OCI-LY1 (cell line): ENCODE results near the gene TMPRSS5.

Source experiments
- H2AFZ ChIP-seq: fragments of 200-600 bp; sonication (generic), shearing (Covaris generic); 2 replicates; pipeline ENCODE4 v1.6.0; 2014; ENCODE audit warnings: antibody characterized with exemption, mild to moderate bottlenecking, low read length
- H3F3A ChIP-seq: fragments of 200-600 bp; sonication (generic), shearing (Covaris generic); 2 replicates; pipeline ENCODE4 v1.6.0; 2014; ENCODE audit warnings: mild to moderate bottlenecking, antibody characterized with exemption, low read length, moderate library complexity; ENCODE audit not compliant: insufficient read depth
- H3K27ac ChIP-seq: fragments of 200-600 bp; sonication (generic); 2 replicates; pipeline ENCODE4 v1.5.1; 2014; ENCODE audit warnings: low read length, mixed run types, mild to moderate bottlenecking, low read depth; ENCODE audit not compliant: poor library complexity, severe bottlenecking
- H3K27me3 ChIP-seq: fragments of 200-600 bp; sonication (generic); 2 replicates; pipeline ENCODE4 v1.6.0; 2014; ENCODE audit warnings: antibody characterized with exemption, mild to moderate bottlenecking, low read length, moderate library complexity; ENCODE audit not compliant: insufficient read depth
- H3K36me3 ChIP-seq: fragments of 200-600 bp; sonication (generic); 2 replicates; pipeline ENCODE4 v1.6.1; 2014; ENCODE audit warnings: mild to moderate bottlenecking, antibody characterized with exemption, low read length, moderate library complexity, mixed read lengths; ENCODE audit not compliant: insufficient read depth
- H3K4me1 ChIP-seq: fragments of 200-600 bp; sonication (generic); 2 replicates; pipeline ENCODE4 v1.5.1; 2014; ENCODE audit warnings: mild to moderate bottlenecking, low read length, moderate library complexity; ENCODE audit not compliant: insufficient read depth, severe bottlenecking
- H3K4me2 ChIP-seq: fragments of 200-600 bp; sonication (generic), shearing (Covaris generic); 2 replicates; pipeline ENCODE4 v1.6.1; 2014; ENCODE audit warnings: low read length
- H3K4me3 ChIP-seq: fragments of 200-600 bp; sonication (generic); 2 replicates; pipeline ENCODE4 v1.5.1; 2014; ENCODE audit warnings: low read length, low read depth, mild to moderate bottlenecking, mixed read lengths; ENCODE audit not compliant: poor library complexity, severe bottlenecking
- H3K79me2 ChIP-seq: fragments of 200-600 bp; shearing (Covaris generic); 2 replicates; pipeline ENCODE4 v1.6.1; 2016; ENCODE audit warnings: mixed run types, low read length, mixed read lengths; ENCODE audit not compliant: insufficient read depth
- H3K9ac ChIP-seq: fragments of 200-600 bp; sonication (generic), shearing (Covaris generic); 2 replicates; pipeline ENCODE4 v1.6.1; 2014; ENCODE audit warnings: mild to moderate bottlenecking, low read length, mixed read lengths
- H3K9me2 ChIP-seq: fragments of 200-600 bp; sonication (generic), shearing (Covaris generic); 2 replicates; pipeline ENCODE4 v1.6.1; 2014; ENCODE audit warnings: low read depth, mild to moderate bottlenecking, low read length, mixed read lengths
- H3K9me3 ChIP-seq: fragments of 200-600 bp; shearing (Covaris generic); 2 replicates; pipeline ENCODE4 v1.6.1; 2014; ENCODE audit warnings: low read length, mixed read lengths
- H4K20me1 ChIP-seq: fragments of 200-600 bp; sonication (generic), shearing (Covaris generic); 2 replicates; pipeline ENCODE4 v1.6.0; 2016; ENCODE audit warnings: mild to moderate bottlenecking, low read length; ENCODE audit not compliant: insufficient read depth
- CTCF ChIP-seq: fragments of 200-600 bp; sonication (generic), shearing (Covaris generic); IDR thresholded peaks from 2 replicates; pipeline ENCODE4 v1.5.1; 2017; ENCODE audit warnings: mild to moderate bottlenecking, antibody characterized with exemption, low read length, moderate library complexity, mixed read lengths
- EZH2 ChIP-seq: fragments of 200-600 bp; sonication (generic), shearing (Covaris generic); IDR thresholded peaks from 2 replicates; pipeline ENCODE4 v1.8.0; 2017; ENCODE audit warnings: borderline replicate concordance, mixed run types, mild to moderate bottlenecking, antibody characterized with exemption, low read length, moderate library complexity, mixed read lengths

Gene TMPRSS5

GRCh38 chr11:113651023-113651422 lies 55.1 kb downstream of the TMPRSS5 start:
- Histone ChIP-seq H3K36me3 (no peaks in the 10 kb centered on the region), H3K4me2 (no peak overlapping the region), H3K4me3 (no peak overlapping the region), H3F3A (no peaks in the 10 kb centered on the region), H3K9me3 (no peaks in the 10 kb centered on the region), H4K20me1 (no peaks in the 10 kb centered on the region), H3K79me2 (no peaks in the 10 kb centered on the region), H3K27me3 (no peaks in the 10 kb centered on the region), H3K9me2 (no peaks in the 10 kb centered on the region), H2AFZ (no peak overlapping the region), H3K4me1 (no peaks in the 10 kb centered on the region), H3K9ac (no peak overlapping the region), H3K27ac (no peak overlapping the region)
- TF ChIP-seq CTCF (no peak), EZH2 (no peak)

DNA sequence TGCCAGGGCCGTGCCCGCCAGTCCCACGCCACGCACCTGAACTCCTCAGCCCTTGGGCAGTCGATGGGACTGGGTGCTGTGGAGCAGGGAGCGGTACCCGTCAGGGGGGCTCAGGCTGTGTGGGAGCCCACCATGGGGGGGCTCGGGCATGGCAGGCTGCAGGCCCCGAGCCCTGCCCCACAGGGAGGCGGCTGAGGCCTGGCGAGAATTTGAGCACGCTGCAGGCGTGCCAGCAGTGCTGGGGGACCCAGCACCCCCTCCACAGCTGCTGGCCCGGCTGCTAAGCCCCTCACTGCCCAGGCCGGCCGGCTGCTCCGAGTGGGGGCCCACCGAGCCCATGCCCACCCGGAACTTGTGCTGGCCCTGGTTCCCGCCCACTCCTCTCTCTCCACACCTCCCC lies 56.8 kb downstream of the TMPRSS5 start:
- Histone ChIP-seq H3K9me3 (no peaks in the 10 kb centered on the region), H2AFZ (no peak overlapping the region), H3K9ac (no peak overlapping the region), H3K4me1 (no peaks in the 10 kb centered on the region), H3K27ac (no peak overlapping the region), H3K79me2 (no peaks in the 10 kb centered on the region), H3K9me2 (no peaks in the 10 kb centered on the region), H3K4me2 (no peak overlapping the region), H3K4me3 (no peak overlapping the region), H3K36me3 (no peaks in the 10 kb centered on the region), H4K20me1 (no peaks in the 10 kb centered on the region), H3K27me3 (no peaks in the 10 kb centered on the region), H3F3A (no peaks in the 10 kb centered on the region)
- TF ChIP-seq CTCF: no peak
- no peak for TF ChIP-seq EZH2

DNA sequence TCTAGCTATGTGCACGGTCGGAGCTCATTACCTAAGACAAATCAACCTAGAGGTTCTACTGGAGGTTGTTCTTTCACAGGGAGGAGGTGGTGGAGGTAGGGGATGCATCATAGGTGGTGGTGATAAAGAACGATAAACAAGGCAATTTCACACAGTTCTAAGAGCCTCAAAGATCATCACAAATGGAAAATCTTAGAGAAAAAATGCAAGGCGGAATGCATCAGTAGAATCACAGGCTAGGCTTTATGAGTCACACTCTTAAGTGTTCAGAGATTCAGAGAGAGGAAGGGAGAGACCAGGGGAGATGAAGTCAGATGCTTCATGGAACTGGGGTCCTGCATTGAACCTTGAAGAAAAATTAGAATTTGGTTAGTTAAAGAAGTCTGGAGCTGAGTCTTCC lies 58.3 kb downstream of the TMPRSS5 start:
- Histone ChIP-seq H3K4me1 (no peaks in the 10 kb centered on the region), H3K9ac (no peak overlapping the region), H3K27ac (no peak overlapping the region), H2AFZ (no peak overlapping the region), H3K27me3 (no peaks in the 10 kb centered on the region), H3K9me3 (no peaks in the 10 kb centered on the region), H4K20me1 (no peaks in the 10 kb centered on the region), H3K36me3 (no peaks in the 10 kb centered on the region), H3K79me2 (no peaks in the 10 kb centered on the region), H3K4me2 (no peak overlapping the region), H3K9me2 (no peaks in the 10 kb centered on the region), H3K4me3 (no peak overlapping the region), H3F3A (no peaks in the 10 kb centered on the region)
- TF ChIP-seq CTCF (no peak), EZH2 (no peak)
